A549 treated with Mapracorat at 1 μM for 4 hours (cell line): ENCODE results near the gene SSX4. TPM values are rescaled to one million over a fixed set of nuclear protein-coding genes. Genes with fewer than 3 reads are reported as not detected.

Source experiments
- total RNA-seq: library from RNA; stranded (reverse); fragments of 200-300 nt; extraction: Qiagen RNA extraction; gene quantifications from 5 replicates; pipeline ENCODE4 v1.2.3, GENCODE V29; 2022

The SSX4 gene
- total RNA-seq, result not detected in 5 replicates

GRCh38 chrX:48383239-48383638 lies at the start of gene SSX4:
Gene SSX4 (plus strand): TSS chrX:48383539. CDS start chrX:48384054, 515 bp downstream.

DNA sequence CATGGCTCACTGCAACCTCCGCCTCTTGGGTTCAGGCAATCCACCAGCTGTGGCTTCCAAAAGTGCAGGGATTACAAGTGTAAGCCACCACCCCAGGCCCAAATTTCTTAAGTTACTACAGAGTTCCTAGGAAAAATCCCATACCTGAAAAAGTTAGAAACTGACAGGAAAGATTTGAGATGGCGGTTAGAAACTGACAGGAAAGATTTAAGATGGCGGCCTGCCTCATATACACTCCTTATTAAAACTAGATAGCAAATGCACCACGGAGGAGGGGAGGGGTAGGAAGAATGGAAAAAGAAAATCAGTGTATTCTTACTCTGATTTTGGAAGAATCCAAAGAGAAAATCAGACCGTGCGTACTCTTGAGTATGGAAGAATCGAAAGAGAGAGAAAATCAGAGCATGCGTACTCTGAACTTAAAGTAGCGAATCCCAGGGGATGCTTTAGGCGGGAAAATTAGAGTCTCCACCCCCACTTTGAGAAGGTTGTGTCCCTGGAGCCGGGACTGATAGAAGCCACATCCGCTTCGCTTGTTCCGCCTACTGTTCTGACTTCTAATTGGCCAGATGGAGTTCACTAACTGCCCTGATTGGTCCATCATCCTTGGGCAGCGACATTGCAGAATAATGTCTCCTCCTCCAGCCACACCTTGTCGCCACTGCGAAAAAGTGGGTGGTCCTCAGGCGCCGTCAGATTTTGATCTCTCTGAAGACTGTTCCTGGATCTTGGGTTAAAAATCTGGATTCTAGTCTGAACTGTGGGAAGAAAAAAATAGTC lies 26.8 kb upstream of the SSX4 start, which contains the start of gene SSX3:
Gene SSX3, minus strand, starts transcription at position 389 of the 780 bp plus-strand sequence. CDS start 1,454 bp downstream, outside the sequence.

DNA sequence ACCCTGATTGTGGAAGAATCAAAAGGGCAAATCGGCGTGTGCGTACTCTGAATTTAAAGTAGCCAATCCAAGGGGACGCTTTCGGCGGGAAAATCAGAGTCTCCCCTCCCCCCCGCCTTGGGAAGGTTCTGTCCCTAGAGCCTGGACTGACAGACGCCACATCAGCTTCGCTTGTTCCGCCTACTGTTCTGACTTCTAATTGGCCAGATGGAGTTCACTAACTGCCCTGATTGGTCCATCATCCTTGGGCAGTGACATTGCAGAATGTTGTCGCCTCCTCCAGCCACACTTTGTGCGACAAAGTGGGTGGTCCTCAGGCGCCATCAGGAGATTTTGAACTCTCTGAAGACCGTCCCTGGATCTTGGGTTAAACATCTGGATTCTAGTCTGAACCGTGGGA lies 28.5 kb downstream of the SSX4 start, which contains the start of gene SSX4B:
Gene SSX4B, minus strand, starts transcription at position 101 of the 400 bp plus-strand sequence. CDS start 588 bp downstream, outside the sequence.

Other genes with a start within 250 kb of the SSX4 start
- gene SSX5, start 186.7 kb upstream of the SSX4 start, total RNA-seq, result not detected in 5 replicates
- gene SSX1, start 128.1 kb upstream of the SSX4 start, total RNA-seq, result not detected in 5 replicates
- gene SSX3, start 26.8 kb upstream of the SSX4 start, total RNA-seq, result not detected in 5 replicates
- gene SSX4B, start 28.4 kb downstream of the SSX4 start, total RNA-seq, result not detected in 5 replicates
- 0.13 to 0.56 TPM (median 0.31 TPM) in 5 replicates for gene SLC38A5, start 86.7 kb downstream of the SSX4 start, total RNA-seq
- 66.3 to 72.2 TPM (median 71.3 TPM) in 5 replicates for gene FTSJ1, start 92.7 kb downstream of the SSX4 start, total RNA-seq
- gene PORCN, start 125.5 kb downstream of the SSX4 start, total RNA-seq, result 15.0 to 17.7 TPM (median 16.6 TPM) in 5 replicates
- gene EBP, start 138.3 kb downstream of the SSX4 start, total RNA-seq, result 124 to 155 TPM (median 146 TPM) in 5 replicates
- 11.1 to 14.9 TPM (median 12.5 TPM) in 5 replicates for gene TBC1D25, start 156.2 kb downstream of the SSX4 start, total RNA-seq
- gene RBM3, start 190.9 kb downstream of the SSX4 start, total RNA-seq, result 341 to 540 TPM (median 379 TPM) in 5 replicates
- gene WDR13, start 214.0 kb downstream of the SSX4 start, total RNA-seq, result 61.4 to 93.6 TPM (median 82.8 TPM) in 5 replicates